Loucy (cell line): Measurements from ENCODE around the gene SCAMP4.

Source experiments
- EZH2phosphoT487 ChIP-seq: fragments of 200-600 bp; IDR thresholded peaks from 2 replicates; pipeline ENCODE4 v1.6.1; 2018; ENCODE audit warnings: antibody characterized with exemption, mild to moderate bottlenecking, moderate library complexity, borderline replicate concordance
- TF ChIP-seq, protein P1 (sequence below): fragments of 200-600 bp; sonication (generic); conservative IDR thresholded peaks from 2 replicates; pipeline ENCODE4 v1.5.1; 2014; ENCODE audit warnings: mild to moderate bottlenecking, antibody characterized with exemption, low read length

DNA sequence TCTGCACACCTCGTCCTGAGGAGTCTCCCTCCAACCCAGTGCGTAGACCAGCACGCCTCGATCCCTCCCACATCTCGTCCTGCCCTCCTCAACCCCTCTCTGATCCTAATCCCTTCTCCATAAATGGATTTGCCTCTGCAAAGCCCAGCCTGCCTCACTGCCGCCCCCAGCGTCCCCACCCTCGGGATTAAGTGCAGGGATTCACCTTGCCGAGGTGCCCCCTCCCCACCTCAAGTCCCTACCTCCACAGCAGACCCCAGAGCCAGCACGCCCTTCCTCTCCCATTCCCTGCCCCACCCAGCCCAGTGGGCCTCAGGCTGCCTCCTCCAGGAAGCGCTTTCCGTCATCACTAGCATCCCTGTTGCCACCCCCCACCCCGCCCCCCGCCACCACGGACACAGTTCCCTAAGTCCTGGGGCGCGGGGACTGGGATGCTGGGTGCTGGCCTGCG is 45.8 kb upstream of the SCAMP4 start:
- TF ChIP-seq, protein P1, sequence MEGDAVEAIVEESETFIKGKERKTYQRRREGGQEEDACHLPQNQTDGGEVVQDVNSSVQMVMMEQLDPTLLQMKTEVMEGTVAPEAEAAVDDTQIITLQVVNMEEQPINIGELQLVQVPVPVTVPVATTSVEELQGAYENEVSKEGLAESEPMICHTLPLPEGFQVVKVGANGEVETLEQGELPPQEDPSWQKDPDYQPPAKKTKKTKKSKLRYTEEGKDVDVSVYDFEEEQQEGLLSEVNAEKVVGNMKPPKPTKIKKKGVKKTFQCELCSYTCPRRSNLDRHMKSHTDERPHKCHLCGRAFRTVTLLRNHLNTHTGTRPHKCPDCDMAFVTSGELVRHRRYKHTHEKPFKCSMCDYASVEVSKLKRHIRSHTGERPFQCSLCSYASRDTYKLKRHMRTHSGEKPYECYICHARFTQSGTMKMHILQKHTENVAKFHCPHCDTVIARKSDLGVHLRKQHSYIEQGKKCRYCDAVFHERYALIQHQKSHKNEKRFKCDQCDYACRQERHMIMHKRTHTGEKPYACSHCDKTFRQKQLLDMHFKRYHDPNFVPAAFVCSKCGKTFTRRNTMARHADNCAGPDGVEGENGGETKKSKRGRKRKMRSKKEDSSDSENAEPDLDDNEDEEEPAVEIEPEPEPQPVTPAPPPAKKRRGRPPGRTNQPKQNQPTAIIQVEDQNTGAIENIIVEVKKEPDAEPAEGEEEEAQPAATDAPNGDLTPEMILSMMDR: no peak
- no peak for TF ChIP-seq EZH2phosphoT487
